A549 (cell line): ENCODE data around the gene TMEM163.

Source experiments
- BHLHE40 ChIP-seq: IDR thresholded peaks from 2 replicates; pipeline ENCODE4 v1.6.1; 2012; ENCODE audit warnings: low read depth, low read length, inconsistent platforms
- EHF ChIP-seq: fragments of 250-450 bp; sonication (Bioruptor Pico); IDR thresholded peaks from 2 replicates; pipeline ENCODE4 v1.5.0; 2020; ENCODE audit warnings: mild to moderate bottlenecking
- EP300 ChIP-seq, 2 experiments: fragments of >200 bp; sonication (Bioruptor Twin); formaldehyde crosslinking; IDR thresholded peaks; 2 replicates in 1 of 2; 3 replicates in 1 of 2; pipeline ENCODE4 v1.6.1; 2016 to 2017
- FOSL2 ChIP-seq, 2 experiments: fragments of 450-650 bp in 1 of 2; fragments of >200 bp in 1 of 2; sonication (Bioruptor Twin) in 1 of 2; formaldehyde crosslinking; IDR thresholded peaks; 2 replicates each; pipeline versions ENCODE4 v1.5.0 to v1.6.1; 2016 to 2020; ENCODE audit warnings: mild to moderate bottlenecking in 1 of 2, moderate library complexity in 1 of 2
- HDAC2 ChIP-seq: fragments of 200-600 bp; sonication (generic); IDR thresholded peaks from 2 replicates; pipeline ENCODE4 v1.6.1; 2016
- JUNB ChIP-seq: fragments of >200 bp; sonication (Bioruptor Twin); formaldehyde crosslinking; IDR thresholded peaks from 2 replicates; pipeline ENCODE4 v1.6.1; 2016
- MAX ChIP-seq: IDR thresholded peaks from 2 replicates; pipeline ENCODE4 v1.6.1; 2012
- NPAS2 ChIP-seq: fragments of 250-450 bp; sonication (Bioruptor Pico); IDR thresholded peaks from 2 replicates; pipeline ENCODE4 v1.8.0; 2022; ENCODE audit warnings: mild to moderate bottlenecking, moderate library complexity, borderline replicate concordance
- POLR2A ChIP-seq: IDR thresholded peaks from 2 replicates; pipeline ENCODE4 v1.6.1; 2012; ENCODE audit warnings: mild to moderate bottlenecking, low read length
- RAD21 ChIP-seq, 2 experiments: fragments of >200 bp in 1 of 2; sonication (Bioruptor Twin) in 1 of 2; formaldehyde crosslinking in 1 of 2; IDR thresholded peaks in 1 of 2; conservative IDR thresholded peaks in 1 of 2; 2 replicates in 1 of 2; 3 replicates in 1 of 2; pipeline ENCODE4 v1.6.1; 2012 to 2018; ENCODE audit warnings: inconsistent platforms in 1 of 2
- RNF2 ChIP-seq: fragments of 200-600 bp; sonication (generic); IDR thresholded peaks from 2 replicates; pipeline ENCODE4 v1.6.1; 2016; ENCODE audit warnings: low read depth, mild to moderate bottlenecking, antibody characterized with exemption, moderate library complexity, borderline replicate concordance
- TF ChIP-seq, protein P1 (sequence below): fragments of >200 bp; sonication (Bioruptor Twin); formaldehyde crosslinking; IDR thresholded peaks from 3 replicates; pipeline ENCODE4 v1.5.1; 2016

GRCh38 chr2:134443814-134444480 is 274.9 kb downstream of the TMEM163 start:
- TF ChIP-seq POLR2A (no peak), HDAC2 (no peak), RAD21 (conservative IDR thresholded peaks at IDR 0.05 in 1 of 2, IDR thresholded peaks at IDR 0.05 in 1 of 2) (no peak), EP300 (IDR thresholded peaks at IDR 0.05) (no peak), BHLHE40 (no peak), JUNB (no peak), EHF (CRISPR knock-in tag) (no peak), FOSL2 (IDR thresholded peaks at IDR 0.05) (no peak), FOSL2 (CRISPR knock-in tag; IDR thresholded peaks at IDR 0.05) (no peak), RNF2 (no peak), MAX (no peak), NPAS2 (CRISPR knock-in tag) (no peak)
- TF ChIP-seq, protein P1, sequence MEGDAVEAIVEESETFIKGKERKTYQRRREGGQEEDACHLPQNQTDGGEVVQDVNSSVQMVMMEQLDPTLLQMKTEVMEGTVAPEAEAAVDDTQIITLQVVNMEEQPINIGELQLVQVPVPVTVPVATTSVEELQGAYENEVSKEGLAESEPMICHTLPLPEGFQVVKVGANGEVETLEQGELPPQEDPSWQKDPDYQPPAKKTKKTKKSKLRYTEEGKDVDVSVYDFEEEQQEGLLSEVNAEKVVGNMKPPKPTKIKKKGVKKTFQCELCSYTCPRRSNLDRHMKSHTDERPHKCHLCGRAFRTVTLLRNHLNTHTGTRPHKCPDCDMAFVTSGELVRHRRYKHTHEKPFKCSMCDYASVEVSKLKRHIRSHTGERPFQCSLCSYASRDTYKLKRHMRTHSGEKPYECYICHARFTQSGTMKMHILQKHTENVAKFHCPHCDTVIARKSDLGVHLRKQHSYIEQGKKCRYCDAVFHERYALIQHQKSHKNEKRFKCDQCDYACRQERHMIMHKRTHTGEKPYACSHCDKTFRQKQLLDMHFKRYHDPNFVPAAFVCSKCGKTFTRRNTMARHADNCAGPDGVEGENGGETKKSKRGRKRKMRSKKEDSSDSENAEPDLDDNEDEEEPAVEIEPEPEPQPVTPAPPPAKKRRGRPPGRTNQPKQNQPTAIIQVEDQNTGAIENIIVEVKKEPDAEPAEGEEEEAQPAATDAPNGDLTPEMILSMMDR = no peak
